Measurements from ENCODE around the gene KPNB1.

Gene KPNB1

DNA sequence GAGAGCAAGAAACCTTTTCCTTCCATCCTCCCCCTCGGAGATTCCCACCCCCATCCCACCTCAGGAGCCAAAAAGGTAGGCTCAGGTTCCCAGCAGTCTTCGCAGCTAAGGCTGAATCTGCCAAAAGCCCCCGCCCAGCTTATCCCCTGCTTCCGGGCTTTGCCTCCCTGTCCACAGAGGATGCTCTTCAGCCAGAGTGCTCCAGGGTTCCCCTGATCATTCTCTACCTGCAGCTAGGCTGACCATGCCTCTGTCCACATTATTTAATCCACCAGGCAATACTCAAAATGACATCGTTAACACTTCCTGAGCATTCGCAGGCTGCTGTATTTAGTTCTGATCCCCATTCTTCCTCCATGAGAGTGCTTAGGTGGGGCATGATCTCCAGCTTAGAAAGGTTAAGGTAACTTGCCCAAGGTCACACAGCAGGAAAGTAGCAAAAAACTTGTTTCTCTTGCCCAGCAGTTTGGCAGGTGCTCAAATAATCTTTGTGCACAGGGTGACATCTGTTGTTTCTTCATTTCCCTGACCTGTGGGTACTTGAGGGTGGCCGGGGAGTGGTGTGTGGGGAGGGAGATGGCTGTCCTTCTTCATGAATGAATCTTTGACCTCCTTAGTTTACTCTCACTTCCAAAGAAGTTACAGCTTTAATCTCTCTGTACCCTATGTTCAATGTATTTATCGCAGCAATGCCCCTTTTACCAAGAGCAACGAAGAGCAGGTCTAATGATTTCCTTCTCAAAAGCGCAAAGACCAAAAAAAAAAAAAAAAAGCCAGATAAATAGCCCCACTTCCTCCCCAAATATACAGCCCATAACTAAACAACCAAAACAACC is 43.4 kb downstream of the KPNB1 start:
- no peaks in the 10 kb centered on the region for H3K9me3 Mint-ChIP-seq
- H3K27ac Mint-ChIP-seq, result peak overlapping the region; percentile 12
- H3K36me3 Mint-ChIP-seq (ENCODE audit: low read depth), result no peaks in the 10 kb centered on the region
- DNase-seq (ENCODE audit: low spot score), result no peak
- H3K4me1 Mint-ChIP-seq (ENCODE audit: low read depth), result peaks cover 20% of the 10 kb centered on the region
- peak overlapping the region; percentile 83 for H3K4me3 Mint-ChIP-seq
- H3K27me3 Mint-ChIP-seq (ENCODE audit: low read depth), result peaks cover 14% of the 10 kb centered on the region

DNA sequence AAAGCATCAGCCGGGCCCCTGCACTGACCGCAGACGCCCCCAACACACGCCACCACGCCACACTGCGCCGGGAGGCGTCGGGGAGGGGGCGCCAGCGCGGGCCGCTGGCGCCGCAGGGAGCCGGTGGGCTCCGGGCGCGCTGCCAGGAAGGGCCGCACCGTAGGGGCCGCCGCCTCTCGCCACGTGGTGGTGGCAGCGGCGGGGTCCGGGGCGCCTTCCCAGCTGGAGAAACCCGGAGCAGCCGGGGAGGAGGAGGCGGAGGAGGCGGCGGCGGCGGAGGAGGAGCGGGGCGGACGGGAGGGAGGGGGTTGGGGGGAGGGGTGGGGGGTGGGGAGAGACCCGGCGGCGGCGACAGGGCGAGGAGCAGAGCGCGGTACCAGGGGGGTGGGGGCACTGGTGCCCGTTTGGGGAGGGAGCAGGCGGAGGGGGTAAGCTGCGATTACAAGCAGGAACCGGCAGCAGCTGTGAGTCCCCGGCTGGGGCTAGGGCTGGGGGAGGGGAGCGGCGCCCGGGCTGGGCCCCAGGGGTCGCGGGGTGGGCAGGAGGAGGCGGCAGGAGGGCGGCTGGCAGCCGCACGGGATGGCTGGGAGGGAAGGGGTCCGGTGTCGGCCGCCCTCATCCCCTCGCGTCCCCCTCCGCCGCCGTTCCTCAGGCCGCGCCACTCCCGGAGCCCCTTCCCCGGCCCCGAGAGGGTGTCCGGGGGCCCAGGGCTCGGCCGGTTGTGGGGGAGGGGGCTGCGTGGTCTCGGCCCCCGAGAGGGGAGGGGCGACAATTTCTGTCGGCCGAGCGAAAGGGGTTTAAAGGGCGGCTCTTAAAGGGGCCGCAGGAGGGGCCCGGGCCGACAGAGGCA is 44.2 kb downstream of the KPNB1 start, which contains the start of gene TBKBP1:
Gene TBKBP1 (plus strand): TSS at position 431 of the 850 bp plus-strand sequence. CDS start 1,952 bp downstream, outside the sequence.
- peak within 1 kb of the TSS; percentile 83 for H3K4me3 Mint-ChIP-seq
- H3K4me1 Mint-ChIP-seq (ENCODE audit: low read depth), result peaks cover 23% of the 10 kb centered on the region
- no peak for DNase-seq (ENCODE audit: low spot score)
- peaks cover 14% of the 10 kb centered on the region for H3K27me3 Mint-ChIP-seq (ENCODE audit: low read depth)
- no peaks in the 10 kb centered on the region for H3K9me3 Mint-ChIP-seq
- peak within 1 kb of the TSS; percentile 58 for H3K27ac Mint-ChIP-seq
- no peaks in the 10 kb centered on the region for H3K36me3 Mint-ChIP-seq (ENCODE audit: low read depth)

DNA sequence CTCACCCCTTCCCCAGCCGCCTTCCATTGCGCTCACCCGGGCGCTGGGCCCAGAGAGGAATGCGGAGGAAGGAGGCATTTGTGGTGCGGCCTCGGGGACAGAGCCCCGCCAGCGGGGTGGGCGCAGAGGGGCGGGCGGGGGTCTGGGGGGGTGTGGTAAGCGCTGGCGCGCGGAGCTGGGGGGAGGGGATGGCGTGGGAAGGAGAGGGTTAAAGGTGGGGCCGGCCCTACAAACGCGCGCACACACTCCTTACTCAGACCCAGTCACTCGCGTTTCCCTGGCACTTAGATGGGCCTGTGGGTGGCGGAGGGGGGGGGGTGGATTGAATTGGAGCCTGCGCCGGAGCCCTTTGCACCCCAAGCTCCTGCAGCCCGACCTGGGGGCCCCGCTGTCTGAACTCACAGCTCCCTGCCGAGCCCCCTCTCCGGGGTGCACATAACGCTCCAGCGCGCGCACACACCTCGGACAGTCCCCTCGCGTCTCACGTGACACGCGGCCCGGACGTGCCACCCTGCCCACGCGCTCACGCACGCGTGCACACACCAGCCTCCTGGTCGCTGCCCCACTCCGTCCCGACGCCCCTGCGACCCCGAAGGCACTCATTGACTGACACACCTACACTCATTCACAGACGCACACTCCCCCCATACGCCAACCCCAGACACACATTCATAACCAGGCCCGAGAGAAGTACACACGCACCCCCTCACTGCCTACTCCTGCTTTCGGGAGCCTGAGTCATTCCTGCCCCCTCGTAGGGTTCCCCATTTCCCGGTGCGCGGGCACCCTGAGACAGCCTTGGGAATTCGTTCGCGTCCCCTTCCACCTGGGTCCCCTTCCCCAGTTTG is 45.1 kb downstream of the KPNB1 start:
- peak overlapping the region; percentile 58 for H3K27ac Mint-ChIP-seq
- H3K9me3 Mint-ChIP-seq, result no peaks in the 10 kb centered on the region
- peaks cover 14% of the 10 kb centered on the region for H3K27me3 Mint-ChIP-seq (ENCODE audit: low read depth)
- H3K4me3 Mint-ChIP-seq, result peak overlapping the region; percentile 80
- H3K36me3 Mint-ChIP-seq (ENCODE audit: low read depth), result no peaks in the 10 kb centered on the region
- peaks cover 23% of the 10 kb centered on the region for H3K4me1 Mint-ChIP-seq (ENCODE audit: low read depth)
- DNase-seq (ENCODE audit: low spot score), result peak; percentile 43

DNA sequence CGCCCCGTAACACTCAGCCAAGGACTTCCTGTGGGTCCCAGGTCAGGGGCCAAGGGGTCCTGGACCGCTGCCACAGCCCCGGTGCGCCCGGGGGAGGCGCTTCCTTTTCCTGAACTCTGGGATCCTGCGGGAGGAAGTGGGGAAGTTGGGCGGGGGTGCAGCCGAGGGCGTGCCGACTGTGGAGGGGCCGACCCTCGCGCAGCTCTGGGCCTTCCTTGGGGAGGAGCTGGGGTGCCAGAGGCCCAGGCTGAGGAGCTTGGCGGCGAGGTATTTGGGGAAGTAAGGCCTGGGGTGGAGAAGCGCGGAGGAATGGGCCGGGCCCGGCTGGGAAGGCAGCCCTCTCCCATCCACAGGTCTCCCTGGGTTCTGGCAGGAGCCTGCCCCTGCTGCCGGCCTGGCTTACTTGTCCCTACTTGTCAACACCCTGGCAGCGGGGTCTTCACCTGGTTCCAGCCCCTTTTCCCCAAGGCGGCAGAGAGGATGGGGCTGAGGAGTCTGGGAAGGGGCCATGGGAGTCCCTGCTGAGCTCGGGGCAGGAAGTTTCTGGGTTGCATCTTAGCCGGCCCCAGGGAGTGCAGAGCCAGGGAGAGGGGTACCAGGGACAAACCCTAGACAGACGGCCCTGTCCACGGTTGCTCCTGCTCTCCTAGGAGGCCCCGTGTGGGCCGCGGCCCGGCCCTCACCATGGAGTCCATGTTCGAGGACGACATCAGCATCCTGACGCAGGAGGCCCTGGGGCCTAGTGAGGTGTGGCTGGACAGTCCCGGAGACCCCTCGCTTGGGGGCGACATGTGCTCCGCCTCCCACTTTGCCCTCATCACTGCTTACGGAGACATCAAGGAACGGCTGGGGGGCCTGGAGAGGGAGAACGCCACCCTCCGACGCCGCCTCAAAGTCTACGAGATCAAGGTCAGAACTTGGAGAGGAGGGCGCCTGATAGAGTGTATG is 46.0 kb downstream of the KPNB1 start:
- Mint-ChIP-seq H3K4me3 (peak overlapping the region; percentile 80), H3K4me1 (ENCODE audit: low read depth) (peaks cover 22% of the 10 kb centered on the region), H3K27ac (no peak overlapping the region), H3K27me3 (ENCODE audit: low read depth) (peaks cover 14% of the 10 kb centered on the region), H3K36me3 (ENCODE audit: low read depth) (no peaks in the 10 kb centered on the region), H3K9me3 (no peaks in the 10 kb centered on the region)
- DNase-seq (ENCODE audit: low spot score), result no peak

DNA sequence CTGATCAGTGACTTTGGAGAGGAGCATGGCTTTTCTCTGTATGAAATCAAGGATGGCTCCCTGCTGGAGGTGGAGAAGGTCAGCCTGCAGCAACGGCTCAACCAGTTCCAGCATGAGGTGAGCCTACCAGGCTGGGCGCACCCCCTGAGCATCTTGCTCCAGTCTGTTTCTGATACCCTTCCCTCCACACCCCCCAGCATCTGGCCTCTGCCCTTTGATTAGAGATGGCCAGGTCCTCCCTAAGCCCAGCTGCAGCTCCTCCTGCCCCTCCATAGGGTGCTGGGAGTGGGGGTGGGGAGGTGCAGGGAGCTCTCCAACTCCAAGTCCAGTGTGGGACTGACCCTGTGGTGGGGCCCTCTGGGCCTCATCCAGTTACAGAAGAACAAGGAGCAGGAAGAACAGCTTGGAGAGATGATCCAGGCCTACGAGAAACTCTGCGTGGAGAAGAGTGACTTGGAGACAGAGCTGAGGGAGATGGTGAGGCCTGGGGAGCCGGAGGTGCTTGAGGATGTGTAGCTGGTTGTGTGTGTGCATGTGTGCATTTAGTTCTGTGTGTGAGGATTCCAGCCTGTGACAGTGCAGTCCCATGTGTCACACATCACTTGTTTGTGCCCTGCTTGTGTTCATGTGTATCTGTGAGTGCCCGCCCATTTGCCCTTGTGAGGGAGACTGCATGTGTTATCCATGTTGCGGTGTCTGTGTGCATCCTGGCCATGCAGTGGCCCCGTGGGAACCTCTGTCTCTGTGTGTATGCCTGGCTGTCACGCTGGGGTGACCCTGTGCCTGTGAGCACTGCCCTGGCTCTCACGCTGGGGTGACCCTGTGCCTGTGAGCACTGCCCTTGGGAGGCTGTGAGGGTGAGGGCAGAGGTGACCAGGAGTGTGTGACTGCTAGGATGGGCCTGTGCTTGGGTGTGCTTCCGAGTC is 47.3 kb downstream of the KPNB1 start:
- Mint-ChIP-seq H3K27me3 (ENCODE audit: low read depth) (peaks cover 14% of the 10 kb centered on the region), H3K4me3 (no peak overlapping the region), H3K4me1 (ENCODE audit: low read depth) (peaks cover 22% of the 10 kb centered on the region), H3K27ac (no peak overlapping the region), H3K9me3 (no peaks in the 10 kb centered on the region), H3K36me3 (ENCODE audit: low read depth) (no peaks in the 10 kb centered on the region)
- DNase-seq (ENCODE audit: low spot score), result no peak

DNA sequence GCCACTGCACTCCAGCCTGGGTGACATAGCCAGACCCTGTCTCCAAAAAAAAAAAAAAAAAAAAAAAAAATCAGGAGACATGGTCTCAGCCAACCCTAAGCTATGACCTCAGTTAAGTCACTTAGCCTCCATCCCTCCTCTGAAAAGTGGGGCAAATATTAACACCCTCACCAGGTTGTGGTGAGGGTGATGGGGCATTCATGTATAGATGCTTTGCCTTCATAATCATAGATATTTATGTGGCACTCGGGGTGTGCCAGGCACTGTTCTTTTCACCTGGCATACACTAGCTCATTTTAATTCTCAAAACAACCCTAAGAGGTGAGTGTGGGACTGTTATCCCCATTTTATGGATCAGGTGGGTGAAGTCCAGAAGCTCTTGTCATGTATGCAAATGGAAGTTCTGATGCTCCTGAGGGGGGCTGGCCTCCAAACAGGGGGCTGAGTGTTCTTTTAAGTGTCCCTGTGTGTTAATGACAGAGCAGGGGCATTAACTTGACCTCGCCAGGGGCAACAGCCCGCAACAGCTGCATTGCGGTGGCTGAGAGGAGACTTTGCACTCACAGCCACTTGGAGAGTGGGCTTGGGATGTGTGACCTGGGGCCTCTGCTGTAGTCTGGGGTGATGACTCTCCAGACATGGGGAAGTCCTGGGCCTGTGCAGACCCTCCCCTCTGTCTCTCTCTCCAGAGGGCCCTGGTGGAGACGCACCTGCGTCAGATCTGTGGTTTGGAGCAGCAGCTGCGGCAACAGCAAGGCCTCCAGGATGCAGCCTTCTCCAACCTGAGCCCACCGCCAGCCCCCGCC is 48.4 kb downstream of the KPNB1 start:
- DNase-seq (ENCODE audit: low spot score), result no peak
- Mint-ChIP-seq H3K36me3 (ENCODE audit: low read depth) (no peaks in the 10 kb centered on the region), H3K27me3 (ENCODE audit: low read depth) (peaks cover 8% of the 10 kb centered on the region), H3K4me1 (ENCODE audit: low read depth) (peaks cover 23% of the 10 kb centered on the region), H3K9me3 (no peaks in the 10 kb centered on the region), H3K4me3 (no peak overlapping the region), H3K27ac (no peak overlapping the region)

DNA sequence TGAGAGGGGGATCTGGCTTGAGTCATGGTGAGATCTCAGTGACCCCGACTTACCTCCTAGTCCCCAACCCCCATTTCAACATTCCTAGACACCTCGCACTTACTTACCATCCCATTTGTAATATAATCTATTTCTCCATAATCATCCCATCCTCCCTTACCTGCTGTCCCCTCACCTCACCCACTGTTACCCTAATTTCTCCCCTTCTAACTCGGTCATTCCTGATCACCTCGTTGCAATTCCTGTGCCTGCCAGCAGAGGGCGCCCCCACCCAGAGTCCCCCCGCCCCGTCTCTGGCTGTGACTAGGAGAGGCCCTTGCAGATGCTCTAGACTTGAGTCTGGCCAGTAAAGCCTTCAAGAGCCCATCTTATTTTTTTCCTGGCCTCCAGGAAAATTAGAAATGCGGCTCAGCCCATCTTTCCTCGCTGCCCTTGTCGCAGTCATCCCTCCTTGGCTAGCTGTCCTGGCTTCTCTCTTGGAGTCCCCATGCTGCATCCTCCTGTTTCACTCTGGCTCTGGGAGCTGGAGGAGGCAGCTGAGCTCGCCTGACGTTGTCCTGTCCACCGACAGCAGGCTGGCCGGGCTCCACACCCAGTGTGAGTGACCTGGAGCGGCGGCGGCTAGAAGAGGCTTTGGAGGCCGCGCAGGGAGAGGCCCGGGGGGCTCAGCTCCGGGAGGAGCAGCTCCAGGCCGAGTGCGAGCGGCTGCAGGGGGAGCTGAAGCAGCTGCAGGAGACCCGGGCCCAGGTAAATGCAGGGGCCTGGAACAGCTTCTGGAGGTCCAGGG is 49.2 kb downstream of the KPNB1 start:
- Mint-ChIP-seq H3K9me3 (no peaks in the 10 kb centered on the region), H3K27me3 (ENCODE audit: low read depth) (peaks cover 4% of the 10 kb centered on the region), H3K4me1 (ENCODE audit: low read depth) (peaks cover 25% of the 10 kb centered on the region), H3K27ac (no peak overlapping the region), H3K4me3 (no peak overlapping the region), H3K36me3 (ENCODE audit: low read depth) (no peaks in the 10 kb centered on the region)
- peak; percentile 48 for DNase-seq (ENCODE audit: low spot score)

DNA sequence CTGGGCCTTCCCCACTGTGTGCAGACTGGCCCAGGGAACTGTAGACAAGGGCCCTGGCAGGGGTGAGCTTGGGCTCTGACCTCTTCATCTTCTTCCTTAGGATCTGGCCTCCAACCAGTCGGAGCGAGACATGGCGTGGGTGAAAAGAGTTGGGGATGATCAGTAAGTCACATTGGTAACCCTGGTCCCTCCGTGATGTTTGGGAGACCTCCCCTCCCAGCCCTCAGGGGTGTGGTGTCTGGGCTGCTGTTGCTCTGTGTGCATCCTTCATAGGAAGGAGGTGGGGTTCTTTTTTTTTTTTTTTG is 49.8 kb downstream of the KPNB1 start:
- peaks cover 4% of the 10 kb centered on the region for H3K27me3 Mint-ChIP-seq (ENCODE audit: low read depth)
- H3K9me3 Mint-ChIP-seq, result no peaks in the 10 kb centered on the region
- no peaks in the 10 kb centered on the region for H3K36me3 Mint-ChIP-seq (ENCODE audit: low read depth)
- DNase-seq (ENCODE audit: low spot score), result no peak
- no peak overlapping the region for H3K27ac Mint-ChIP-seq
- H3K4me3 Mint-ChIP-seq, result no peak overlapping the region
- H3K4me1 Mint-ChIP-seq (ENCODE audit: low read depth), result peaks cover 30% of the 10 kb centered on the region

DNA sequence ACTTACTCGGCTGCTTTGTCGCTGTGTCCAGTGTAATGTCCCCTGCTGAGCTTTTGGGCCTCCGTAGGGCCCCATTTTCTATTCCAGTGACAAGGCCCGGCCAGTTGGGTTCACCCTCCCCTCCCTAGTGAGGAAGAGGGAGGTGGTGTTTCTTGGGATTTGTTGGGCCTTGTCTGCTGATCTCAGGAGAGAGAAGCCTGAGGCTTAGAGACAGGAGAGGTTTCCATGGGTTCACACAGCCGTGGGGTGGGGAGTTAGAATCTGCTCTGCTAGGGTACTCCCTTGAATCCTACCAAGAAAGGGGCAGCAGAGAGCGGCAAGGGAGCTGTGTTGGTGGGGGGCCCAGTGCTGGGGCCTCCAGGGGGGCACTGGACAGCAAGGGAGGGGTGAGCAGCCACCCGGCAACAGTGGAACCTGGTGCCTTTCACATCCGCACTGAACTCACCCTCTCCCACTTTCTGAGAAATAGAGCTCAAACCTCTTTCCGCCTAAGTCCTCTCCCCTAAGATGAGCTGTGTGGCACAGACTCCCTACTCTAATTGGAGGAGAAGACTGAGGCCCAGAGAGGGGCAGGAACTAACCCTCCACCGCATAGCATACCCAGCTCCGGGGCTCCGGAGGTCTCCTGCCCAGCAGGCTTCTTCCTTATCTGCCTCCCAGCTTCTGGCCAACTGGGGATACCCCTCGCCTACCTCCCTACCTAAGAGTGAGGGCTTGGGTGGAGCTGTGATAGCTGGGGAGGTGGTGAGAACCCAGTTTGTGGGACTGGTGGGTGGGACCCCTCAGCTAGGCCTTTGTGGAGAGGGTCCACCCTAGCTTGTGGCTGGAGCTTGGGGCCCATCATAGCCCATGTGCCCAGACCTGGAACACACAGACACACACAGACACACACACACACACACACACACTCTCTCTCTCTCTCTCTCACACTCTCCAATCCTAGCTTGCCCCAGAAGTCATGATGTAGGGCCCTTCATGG is 51.0 kb downstream of the KPNB1 start:
- Mint-ChIP-seq H3K4me1 (ENCODE audit: low read depth) (peaks cover 38% of the 10 kb centered on the region), H3K27ac (peak overlapping the region; percentile 61), H3K4me3 (no peak overlapping the region), H3K27me3 (ENCODE audit: low read depth) (no peaks in the 10 kb centered on the region), H3K9me3 (no peaks in the 10 kb centered on the region), H3K36me3 (ENCODE audit: low read depth) (no peaks in the 10 kb centered on the region)
- no peak for DNase-seq (ENCODE audit: low spot score)

DNA sequence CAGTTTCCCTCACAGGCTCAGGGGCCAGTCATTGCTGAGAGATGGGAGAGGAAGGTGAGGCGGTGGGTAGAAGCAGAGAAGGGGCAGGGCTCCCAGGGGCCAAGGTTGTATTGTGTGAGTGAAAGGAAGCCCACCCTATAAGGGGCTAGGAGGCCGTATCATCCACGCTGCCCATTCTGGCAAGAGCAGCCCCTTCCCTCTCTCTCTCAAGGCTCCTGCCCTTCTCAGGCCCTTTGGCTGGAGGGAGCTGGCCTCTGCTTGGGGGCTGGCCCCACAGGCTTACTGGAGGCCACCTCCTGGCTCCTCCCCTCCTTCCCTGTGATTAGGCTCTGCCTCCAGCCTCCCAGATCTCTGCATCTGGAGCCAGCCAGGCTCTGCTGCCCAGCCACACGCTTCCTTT is 51.9 kb downstream of the KPNB1 start:
- no peaks in the 10 kb centered on the region for H3K27me3 Mint-ChIP-seq (ENCODE audit: low read depth)
- no peaks in the 10 kb centered on the region for H3K36me3 Mint-ChIP-seq (ENCODE audit: low read depth)
- DNase-seq (ENCODE audit: low spot score), result no peak
- H3K27ac Mint-ChIP-seq, result peak overlapping the region; percentile 64
- peaks cover 46% of the 10 kb centered on the region for H3K4me1 Mint-ChIP-seq (ENCODE audit: low read depth)
- H3K9me3 Mint-ChIP-seq, result no peaks in the 10 kb centered on the region
- H3K4me3 Mint-ChIP-seq, result no peak overlapping the region

Measured in T-helper 2 cell treated with Interferon-gamma antibody and Interleukin-4, amounts not matched to agents 5 μg/mL and 100 μg/mL, for 36 hours (primary cell).